Fibroblast of mammary gland (primary cell): ENCODE measurements around the gene GCLC.
"Not testable (repeated sequence)": the region's sequence is repeated elsewhere in the genome, so short reads cannot be mapped to it uniquely, and the experiment has no call there.

ENCODE experiments used
- DNase-seq: peaks from one replicate; pipeline ENCODE4 v3.0.0-alpha.2; 2010; ENCODE audit warnings: low read depth
- H3K4me3 ChIP-seq: 2 replicates; pipeline ENCODE4 v1.5.1; 2011; ENCODE audit warnings: low read depth, mild to moderate bottlenecking, low read length, moderate library complexity; ENCODE audit not compliant: control insufficient read depth
- TF ChIP-seq, protein P1 (sequence below): conservative IDR thresholded peaks from 2 replicates; pipeline ENCODE4 v1.5.1; 2011; ENCODE audit warnings: low read depth, low read length, inconsistent platforms; ENCODE audit not compliant: control insufficient read depth, insufficient read depth

GCLC gene

DNA sequence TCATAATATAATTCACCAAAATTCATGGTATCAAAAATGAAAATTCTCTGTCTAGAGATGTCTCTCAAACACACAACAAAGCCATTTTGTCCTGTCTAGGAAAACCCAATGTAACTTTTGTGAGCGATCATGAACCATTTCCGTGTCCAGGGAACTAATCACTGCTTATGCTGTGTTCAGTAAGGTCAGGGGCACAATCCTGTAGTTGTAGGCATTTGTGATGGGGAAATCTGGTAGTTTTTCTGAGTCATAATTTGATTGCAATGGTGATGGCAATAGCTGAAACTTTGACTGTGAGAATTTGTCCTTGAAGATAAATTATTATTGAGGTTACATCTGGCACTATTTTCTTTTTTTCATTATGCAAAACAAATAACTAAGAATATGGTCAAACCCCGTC, 21.0 kb upstream of the GCLC start:
- TF ChIP-seq, protein P1, sequence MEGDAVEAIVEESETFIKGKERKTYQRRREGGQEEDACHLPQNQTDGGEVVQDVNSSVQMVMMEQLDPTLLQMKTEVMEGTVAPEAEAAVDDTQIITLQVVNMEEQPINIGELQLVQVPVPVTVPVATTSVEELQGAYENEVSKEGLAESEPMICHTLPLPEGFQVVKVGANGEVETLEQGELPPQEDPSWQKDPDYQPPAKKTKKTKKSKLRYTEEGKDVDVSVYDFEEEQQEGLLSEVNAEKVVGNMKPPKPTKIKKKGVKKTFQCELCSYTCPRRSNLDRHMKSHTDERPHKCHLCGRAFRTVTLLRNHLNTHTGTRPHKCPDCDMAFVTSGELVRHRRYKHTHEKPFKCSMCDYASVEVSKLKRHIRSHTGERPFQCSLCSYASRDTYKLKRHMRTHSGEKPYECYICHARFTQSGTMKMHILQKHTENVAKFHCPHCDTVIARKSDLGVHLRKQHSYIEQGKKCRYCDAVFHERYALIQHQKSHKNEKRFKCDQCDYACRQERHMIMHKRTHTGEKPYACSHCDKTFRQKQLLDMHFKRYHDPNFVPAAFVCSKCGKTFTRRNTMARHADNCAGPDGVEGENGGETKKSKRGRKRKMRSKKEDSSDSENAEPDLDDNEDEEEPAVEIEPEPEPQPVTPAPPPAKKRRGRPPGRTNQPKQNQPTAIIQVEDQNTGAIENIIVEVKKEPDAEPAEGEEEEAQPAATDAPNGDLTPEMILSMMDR: no peak
- H3K4me3 ChIP-seq: no peak overlapping the region
- peak; percentile 36 for DNase-seq

DNA sequence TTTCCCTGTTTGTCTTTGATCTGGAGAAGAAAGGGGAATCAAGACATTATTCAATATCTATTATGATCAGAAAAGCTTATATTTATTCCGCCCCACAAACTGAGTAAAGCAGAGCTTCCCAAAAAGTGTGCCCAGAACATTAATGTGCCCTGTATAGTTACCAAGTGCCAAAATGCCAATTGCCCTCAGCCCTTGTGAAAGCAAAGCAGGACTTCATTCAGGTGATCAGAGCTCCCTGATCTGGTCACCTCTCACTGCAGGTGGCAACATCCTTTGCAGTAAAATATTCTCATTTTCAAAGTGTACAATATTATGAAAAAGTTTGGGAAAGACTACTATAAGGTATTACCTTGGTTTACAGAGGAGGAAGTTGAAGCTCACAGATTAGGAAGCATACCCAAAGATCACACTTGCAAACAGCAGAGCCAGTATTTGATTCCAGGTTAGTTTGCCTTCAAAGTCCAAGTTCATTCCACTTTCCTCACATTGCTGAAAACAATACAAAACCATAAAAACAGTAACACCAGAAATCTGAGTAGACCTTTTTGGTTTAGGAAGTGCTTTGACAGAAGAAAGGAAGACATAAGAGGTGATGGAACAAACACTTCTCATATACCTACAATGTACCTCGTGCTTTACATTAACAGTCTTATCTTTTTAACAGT, 19.6 kb upstream of the GCLC start:
- TF ChIP-seq, protein P1: no peak
- no peak for DNase-seq
- no peak overlapping the region for H3K4me3 ChIP-seq

DNA sequence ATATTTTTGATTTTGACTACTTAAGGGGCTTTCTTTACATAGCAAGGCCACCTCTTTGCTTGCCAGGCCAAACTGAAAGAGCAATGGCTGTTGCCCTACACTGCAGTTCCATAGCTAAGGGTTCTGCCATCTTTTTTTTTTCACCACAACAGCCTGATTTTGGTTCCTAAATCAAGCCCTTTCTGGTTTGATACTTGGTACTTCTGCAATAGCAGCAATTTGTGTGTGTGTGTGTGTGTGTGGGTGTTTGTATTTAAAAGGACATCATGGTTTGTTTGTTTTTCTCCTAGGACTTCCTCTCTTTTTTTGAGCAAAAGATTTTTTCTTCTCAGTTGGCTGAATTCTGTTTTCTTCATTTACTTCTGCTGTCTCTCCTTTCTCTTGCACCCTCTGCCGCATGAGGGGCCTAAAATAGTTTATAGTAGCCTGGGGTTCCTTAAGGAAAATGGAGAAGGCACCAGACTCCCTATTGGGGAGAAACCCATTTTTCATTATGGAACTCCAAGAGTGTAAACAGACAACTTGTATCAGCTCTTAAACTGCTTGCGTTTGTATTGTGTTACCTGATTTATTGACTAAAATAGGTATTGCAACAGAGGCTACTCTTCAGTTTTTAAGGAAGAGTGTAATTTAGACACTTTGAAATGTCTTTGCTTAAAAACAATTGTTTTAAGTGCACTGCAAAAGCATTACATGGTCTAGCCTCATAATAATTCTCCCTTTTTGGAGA, 12.2 kb upstream of the GCLC start:
- DNase-seq: no peak
- TF ChIP-seq, protein P1: no peak
- no peak overlapping the region for H3K4me3 ChIP-seq

DNA sequence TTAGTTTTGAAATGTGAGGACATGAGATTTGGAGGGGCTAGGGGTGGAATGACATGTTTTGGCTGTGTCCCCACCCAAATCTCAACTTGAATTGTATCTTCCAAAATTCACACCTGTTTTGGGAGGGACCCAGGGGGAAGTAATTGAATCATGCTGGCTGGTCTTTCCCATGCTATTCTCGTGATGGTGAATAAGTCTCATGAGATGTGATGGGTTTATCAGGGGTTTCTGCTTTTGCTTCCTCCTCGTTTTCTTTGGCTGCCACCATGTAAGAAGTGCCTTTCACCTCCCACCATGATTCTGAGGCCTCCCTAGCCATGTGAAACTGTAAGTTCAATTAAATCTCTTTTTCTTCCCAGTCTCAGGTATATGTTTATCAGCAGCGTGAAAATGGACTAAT, 8.7 kb upstream of the GCLC start:
- not testable (repeated sequence) for DNase-seq, H3K4me3 ChIP-seq

DNA sequence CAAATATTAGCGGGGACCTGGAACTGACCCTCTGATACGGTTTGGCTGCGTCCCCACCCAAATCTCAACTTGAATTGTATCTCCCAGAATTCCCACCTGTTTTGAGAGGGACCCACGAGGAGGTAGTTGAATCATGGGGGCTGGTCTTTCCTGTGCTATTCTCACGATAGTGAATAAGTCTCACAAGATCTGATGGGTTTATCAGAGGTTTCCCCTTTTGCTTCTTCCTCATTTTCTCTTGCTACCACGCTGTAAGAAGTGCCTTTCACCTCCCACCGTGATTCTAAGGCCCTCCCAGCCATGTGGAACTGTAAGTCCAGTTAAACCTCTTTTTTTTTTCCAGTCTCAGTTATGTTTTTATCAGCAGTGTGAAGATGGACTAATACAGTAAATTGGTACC, 6.8 kb upstream of the GCLC start:
- DNase-seq, H3K4me3 ChIP-seq: not testable (repeated sequence)

DNA sequence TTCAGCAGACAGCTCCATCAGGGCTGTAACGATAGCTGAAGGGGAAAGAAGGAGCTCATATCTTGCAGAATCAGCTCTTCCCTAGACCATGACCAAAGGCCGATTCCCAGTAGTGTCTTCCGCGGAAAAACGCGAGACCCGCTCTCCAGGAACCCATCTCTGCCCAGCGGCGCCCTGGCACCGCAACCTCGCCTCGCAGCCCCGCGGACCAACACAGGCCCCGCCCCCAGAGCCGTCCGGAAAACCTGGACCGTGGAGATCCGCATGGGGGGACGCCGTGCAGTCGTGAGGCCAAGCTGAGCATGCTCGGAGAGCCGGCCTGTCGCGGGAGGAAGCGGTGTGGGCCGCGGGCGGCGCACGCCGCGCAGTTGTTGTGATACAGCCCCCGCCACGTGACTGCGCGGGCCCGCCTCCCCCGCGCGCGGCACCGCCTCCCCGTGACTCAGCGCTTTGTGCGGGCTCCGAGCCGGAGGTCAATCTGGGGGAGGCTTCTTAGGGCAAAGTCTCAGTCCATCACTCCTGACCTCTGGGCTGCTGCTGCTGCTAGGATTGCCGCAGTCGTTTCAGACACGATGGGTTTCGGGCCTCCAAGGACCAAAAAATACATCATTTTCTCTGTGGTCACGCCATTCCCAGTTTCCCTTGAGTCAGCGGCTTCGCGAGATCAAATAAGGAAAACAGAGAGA, 3.1 kb upstream of the GCLC start:
- TF ChIP-seq, protein P1: no peak
- H3K4me3 ChIP-seq: peak overlapping the region; percentile 77
- DNase-seq: peak; percentile 96

DNA sequence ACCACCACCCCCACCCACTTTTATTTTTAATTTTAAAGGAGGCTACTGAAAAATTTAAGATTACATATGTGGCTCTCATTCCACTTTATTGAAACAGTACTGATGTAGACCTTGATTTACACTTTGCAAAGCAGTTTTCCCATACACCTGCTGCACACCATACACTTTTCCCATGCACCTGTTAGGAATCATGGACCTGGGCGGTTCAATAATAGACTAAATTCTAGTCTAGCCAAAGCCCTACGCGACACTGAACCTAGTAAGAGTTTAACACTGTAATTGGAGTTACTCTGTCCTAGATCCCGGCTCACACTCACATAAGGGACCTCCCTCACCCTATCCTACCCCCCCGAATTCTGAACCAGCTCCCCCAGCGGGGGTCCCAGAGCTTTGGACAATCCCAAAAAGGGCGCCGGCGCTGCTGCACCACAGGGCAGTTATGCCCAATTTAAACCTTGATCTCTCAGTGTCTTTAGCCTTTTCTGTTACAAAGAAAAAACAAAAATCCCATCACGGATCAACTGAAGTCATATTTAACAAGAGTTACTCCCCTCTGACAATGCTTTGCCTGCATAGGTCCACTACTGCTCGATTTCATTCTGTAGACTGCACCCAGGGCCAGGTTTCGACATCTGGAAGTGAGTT, 2.4 kb upstream of the GCLC start:
- no peak for DNase-seq
- TF ChIP-seq, protein P1: no peak
- peak overlapping the region; percentile 77 for H3K4me3 ChIP-seq
